Neutrophil (primary cell): ENCODE data around the gene TMEM233.

ENCODE experiments used
- H3K27ac ChIP-seq: fragments of 200-600 bp; sonication (generic); 2 replicates; pipeline ENCODE4 v1.5.1; 2016; ENCODE audit warnings: mild to moderate bottlenecking, moderate library complexity
- H3K27me3 ChIP-seq: fragments of 200-600 bp; sonication (generic); 2 replicates; pipeline ENCODE4 v1.6.0; 2016; ENCODE audit warnings: mild to moderate bottlenecking
- H3K36me3 ChIP-seq: fragments of 200-600 bp; sonication (generic); 2 replicates; pipeline ENCODE4 v1.5.1; 2017
- H3K4me1 ChIP-seq, 2 experiments: fragments of 200-600 bp in 1 of 2; sonication (generic) in 1 of 2; 1 replicate in 1 of 2; 2 replicates in 1 of 2; pipeline versions ENCODE4 v1.5.1 to v1.6.1; 2013 to 2016; ENCODE audit warnings: low read depth in 1 of 2, low read length in 1 of 2, mild to moderate bottlenecking in 1 of 2, moderate library complexity in 1 of 2; ENCODE audit not compliant: control insufficient read depth in 1 of 2, insufficient read depth in 1 of 2
- H3K4me3 ChIP-seq, 2 experiments: fragments of 200-600 bp in 1 of 2; sonication (generic) in 1 of 2; 1 replicate in 1 of 2; 2 replicates in 1 of 2; pipeline ENCODE4 v1.5.1; 2013 to 2016; ENCODE audit warnings: low read depth in 1 of 2, low read length in 1 of 2, mild to moderate bottlenecking in 1 of 2, moderate library complexity in 1 of 2
- H3K9me3 ChIP-seq: fragments of 200-600 bp; sonication (generic); 2 replicates; pipeline ENCODE4 v1.5.1; 2016
- TF ChIP-seq, protein P1 (sequence below): fragments of 200-600 bp; sonication (generic); IDR thresholded peaks from 2 replicates; pipeline ENCODE4 v1.5.1; 2016; ENCODE audit warnings: antibody characterized with exemption

Gene TMEM233

GRCh38 chr12:119576915-119577314, 16.7 kb upstream of the TMEM233 start:
- H3K9me3 ChIP-seq: no peaks in the 10 kb centered on the region
- no peaks in the 10 kb centered on the region for H3K4me1 ChIP-seq
- TF ChIP-seq, protein P1, sequence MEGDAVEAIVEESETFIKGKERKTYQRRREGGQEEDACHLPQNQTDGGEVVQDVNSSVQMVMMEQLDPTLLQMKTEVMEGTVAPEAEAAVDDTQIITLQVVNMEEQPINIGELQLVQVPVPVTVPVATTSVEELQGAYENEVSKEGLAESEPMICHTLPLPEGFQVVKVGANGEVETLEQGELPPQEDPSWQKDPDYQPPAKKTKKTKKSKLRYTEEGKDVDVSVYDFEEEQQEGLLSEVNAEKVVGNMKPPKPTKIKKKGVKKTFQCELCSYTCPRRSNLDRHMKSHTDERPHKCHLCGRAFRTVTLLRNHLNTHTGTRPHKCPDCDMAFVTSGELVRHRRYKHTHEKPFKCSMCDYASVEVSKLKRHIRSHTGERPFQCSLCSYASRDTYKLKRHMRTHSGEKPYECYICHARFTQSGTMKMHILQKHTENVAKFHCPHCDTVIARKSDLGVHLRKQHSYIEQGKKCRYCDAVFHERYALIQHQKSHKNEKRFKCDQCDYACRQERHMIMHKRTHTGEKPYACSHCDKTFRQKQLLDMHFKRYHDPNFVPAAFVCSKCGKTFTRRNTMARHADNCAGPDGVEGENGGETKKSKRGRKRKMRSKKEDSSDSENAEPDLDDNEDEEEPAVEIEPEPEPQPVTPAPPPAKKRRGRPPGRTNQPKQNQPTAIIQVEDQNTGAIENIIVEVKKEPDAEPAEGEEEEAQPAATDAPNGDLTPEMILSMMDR: no peak
- no peak overlapping the region for H3K4me3 ChIP-seq
- no peaks in the 10 kb centered on the region for H3K36me3 ChIP-seq
- H3K27me3 ChIP-seq: peaks cover 6% of the 10 kb centered on the region
- H3K27ac ChIP-seq: no peak overlapping the region

DNA sequence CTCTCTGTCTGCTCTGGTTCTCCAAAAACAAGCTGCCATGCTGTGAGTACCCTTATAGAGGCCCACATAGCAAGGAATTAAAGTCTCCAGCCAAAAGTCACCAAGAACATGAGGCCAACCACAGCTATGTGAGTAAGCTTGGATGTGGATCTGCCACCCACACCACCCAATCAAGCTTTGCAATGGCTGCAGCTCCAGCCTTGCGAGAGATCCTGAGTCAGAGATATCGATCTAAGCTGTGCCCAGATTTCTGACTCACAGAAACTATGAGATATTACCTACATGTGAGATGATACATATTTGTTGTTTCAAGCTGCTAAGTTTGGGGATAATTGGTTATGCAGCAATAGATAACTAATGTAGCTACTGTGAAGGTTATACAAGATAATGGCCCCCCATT, 15.5 kb upstream of the TMEM233 start:
- Histone ChIP-seq H3K9me3 (no peaks in the 10 kb centered on the region), H3K4me1 (no peaks in the 10 kb centered on the region), H3K36me3 (no peaks in the 10 kb centered on the region), H3K27me3 (peaks cover 10% of the 10 kb centered on the region), H3K27ac (no peak overlapping the region), H3K4me3 (no peak overlapping the region)
- TF ChIP-seq, protein P1: no peak

DNA sequence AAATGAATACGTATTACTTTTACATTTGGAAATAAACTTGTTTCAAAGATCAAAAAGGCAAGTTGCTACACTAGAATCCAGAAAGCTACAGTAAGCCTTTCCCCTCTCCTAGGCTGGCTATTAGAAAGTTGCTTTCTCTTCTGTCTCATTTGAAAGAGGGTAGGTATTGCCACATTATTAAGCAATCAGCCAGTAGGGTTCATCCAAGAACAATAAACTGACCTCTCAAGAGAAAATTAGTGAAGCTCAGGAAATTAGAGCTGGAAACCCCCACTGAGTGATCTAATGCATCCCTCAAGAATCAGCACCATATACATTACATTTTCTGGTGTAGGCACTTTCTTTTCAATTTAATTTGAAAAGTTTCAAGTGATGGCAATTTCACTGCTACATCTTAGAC, 4.5 kb upstream of the TMEM233 start:
- H3K4me3 ChIP-seq: no peak overlapping the region
- H3K27me3 ChIP-seq: peaks cover 50% of the 10 kb centered on the region
- TF ChIP-seq, protein P1: no peak
- no peaks in the 10 kb centered on the region for H3K36me3 ChIP-seq
- no peak overlapping the region for H3K27ac ChIP-seq
- no peaks in the 10 kb centered on the region for H3K9me3 ChIP-seq
- H3K4me1 ChIP-seq: no peaks in the 10 kb centered on the region

DNA sequence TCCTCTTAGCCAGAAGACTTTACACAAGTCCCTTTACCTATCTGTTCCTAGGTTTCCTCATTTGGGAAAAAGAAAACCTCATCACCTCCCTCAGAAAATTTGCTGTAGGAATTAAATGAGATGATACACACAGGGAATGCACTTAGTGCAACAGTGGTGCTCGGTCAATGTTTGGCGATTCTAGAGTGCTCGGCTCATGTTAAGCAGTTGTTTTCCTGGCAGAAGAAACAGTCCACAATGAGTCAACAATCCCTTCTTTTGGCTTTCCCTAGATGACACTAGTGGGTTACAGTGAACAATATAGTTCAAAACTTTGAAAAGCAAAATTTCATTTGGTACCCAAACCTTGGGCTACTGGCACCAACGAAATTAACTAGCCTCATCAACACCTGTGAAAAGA, 3.9 kb upstream of the TMEM233 start:
- no peaks in the 10 kb centered on the region for H3K9me3 ChIP-seq
- TF ChIP-seq, protein P1: no peak
- H3K4me1 ChIP-seq: no peaks in the 10 kb centered on the region
- no peak overlapping the region for H3K27ac ChIP-seq
- H3K27me3 ChIP-seq: peaks cover 55% of the 10 kb centered on the region
- H3K36me3 ChIP-seq: no peaks in the 10 kb centered on the region
- H3K4me3 ChIP-seq: no peak overlapping the region

DNA sequence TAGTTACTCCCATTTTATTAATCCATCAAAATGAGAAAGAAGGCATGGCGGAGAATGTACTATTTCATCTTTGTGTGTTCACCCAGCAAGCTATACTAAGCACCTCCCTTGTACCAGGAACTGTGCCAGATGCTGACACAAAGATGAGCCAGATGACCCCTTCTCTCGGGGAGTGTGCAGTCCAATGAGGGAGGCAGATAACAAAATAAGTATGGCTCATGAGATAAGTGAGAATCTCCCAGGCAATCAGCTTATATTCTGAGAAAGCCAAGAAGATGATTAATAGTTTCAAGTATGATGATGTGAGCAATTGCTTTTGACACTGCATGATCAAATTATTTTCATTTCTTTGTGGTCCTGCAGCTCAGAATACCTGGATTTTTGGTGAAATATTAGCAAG, 1.3 kb upstream of the TMEM233 start:
- TF ChIP-seq, protein P1: no peak
- Histone ChIP-seq H3K27ac (no peak overlapping the region), H3K4me1 (no peaks in the 10 kb centered on the region), H3K27me3 (peaks cover 81% of the 10 kb centered on the region), H3K9me3 (no peaks in the 10 kb centered on the region), H3K36me3 (no peaks in the 10 kb centered on the region), H3K4me3 (no peak overlapping the region)

GRCh38 chr12:119594399-119594730, 791 bp downstream of the TMEM233 start:
- Histone ChIP-seq H3K36me3 (no peaks in the 10 kb centered on the region), H3K27ac (no peak overlapping the region), H3K4me1 (no peaks in the 10 kb centered on the region), H3K4me3 (no peak overlapping the region), H3K27me3 (peaks cover 99% of the 10 kb centered on the region), H3K9me3 (no peaks in the 10 kb centered on the region)
- TF ChIP-seq, protein P1: no peak
